ENCODE results near the gene NETO2. TPM values are rescaled to one million over a fixed set of nuclear protein-coding genes. Genes with fewer than 3 reads are reported as not detected.

Gene NETO2
- total and polyA plus RNA-seq, 2 of the 13 experiments (the other 11 are each of a cell fraction or from before 2014, with no cell fraction given), result 8.2 to 13.5 TPM

- in situ Hi-C loops (cut with HindIII; ENCODE audit: extremely low pct_ligation_motif_present, low pct_unique_long_range_greater_than_20kb), result no loop called here
- 0 out of 2 replicates have a peak, but pooled peaks have one; percentile 38 for TF ChIP-seq ZNF770 (CRISPR knock-in tag; IDR thresholded peaks at IDR 0.05)
- 0 out of 2 replicates have a peak, but pooled peaks have one; percentile 16 for TF ChIP-seq ZMYM3 (CRISPR knock-in tag; IDR thresholded peaks at IDR 0.05)
- TF ChIP-seq ZNF121 (CRISPR knock-in tag; IDR thresholded peaks at IDR 0.05), result peak; percentile 83; the same call in 1 of the 2 replicates
- no peak for TF ChIP-seq ZNF556 (CRISPR knock-in tag; IDR thresholded peaks at IDR 0.05; ENCODE audit: borderline replicate concordance)
- Histone ChIP-seq H3K4me1 (ENCODE audit: insufficient read depth, low read length) (peaks cover 12% of the 10 kb centered on the region), H4K20me1 (ENCODE audit: insufficient read depth, low read length) (no peaks in the 10 kb centered on the region), H2AFZ (ENCODE audit: low read length) (no peak overlapping the region), H3K9ac (ENCODE audit: insufficient read depth, low read depth, low read length) (no peak overlapping the region), H3K4me3 (replicated peaks in 1 of 3; ENCODE audit: insufficient read depth in 1 of 3, low read depth in 2 of 3, low read length in 3 of 3) (no peak overlapping the region), H3K36me3 (replicated peaks in 1 of 2; ENCODE audit: control insufficient read depth in 1 of 2, insufficient read depth in 2 of 2, low read length in 2 of 2) (no peaks in the 10 kb centered on the region), H3K27ac (ENCODE audit: extremely low read length, insufficient read depth, low read length) (no peak overlapping the region), H3K4me2 (ENCODE audit: low read depth, low read length) (no peak overlapping the region), H3K27me3 (ENCODE audit: control insufficient read depth in 1 of 2, insufficient read depth in 2 of 2, low read length in 2 of 2) (peaks cover 0 to 29% of the 10 kb centered on the region in 2 experiments; a peak in 2 of 5 replicates), H3K9me3 (ENCODE audit: low read length) (no peaks in the 10 kb centered on the region), H3K79me2 (ENCODE audit: insufficient read depth, low read length) (no peaks in the 10 kb centered on the region)
- no TSS peak for BruUV-seq (replicated peaks)
- FAIRE-seq (no peak), ATAC-seq (no peak), DNase-seq (ENCODE audit: low spot score) (no peak)
- 0% methylated on average over 2 of the region's 2 CpGs for WGBS (ENCODE audit: low lambda C conversion rate)
- ChIA-PET POLR2A (no interaction called here), CTCF (ENCODE audit: low intra/inter-chr PET ratio, low total read pairs) (no interaction called here)
- intact Hi-C loops (cut with micrococcal nuclease; ENCODE audit: unreplicated experiment), result no loop called here
These were observed 109.3 kb downstream of the NETO2 start for GRCh38 chr16:47034455-47034854.

- 0 out of 2 replicates have a peak, but pooled peaks cover 6% of the 10 kb centered on the region for H3K4me1 ChIP-seq (ENCODE audit: insufficient read depth, low read length)
- DNase-seq (ENCODE audit: low spot score) (no peak), ATAC-seq (no peak), FAIRE-seq (no peak)
- no peak overlapping the region for H3K9ac ChIP-seq (ENCODE audit: insufficient read depth, low read depth, low read length)
- no TSS peak for BruUV-seq (replicated peaks)
- no peak overlapping the region for H3K4me3 ChIP-seq (replicated peaks in 1 of 3; ENCODE audit: insufficient read depth in 1 of 3, low read depth in 2 of 3, low read length in 3 of 3)
- in situ Hi-C loops (cut with HindIII; ENCODE audit: extremely low pct_ligation_motif_present, low pct_unique_long_range_greater_than_20kb), result no loop called here
- H3K27me3 ChIP-seq (ENCODE audit: control insufficient read depth in 1 of 2, insufficient read depth in 2 of 2, low read length in 2 of 2), result peaks cover 0 to 27% of the 10 kb centered on the region in 2 experiments; a peak in 2 of 5 replicates
- 62% methylated on average over 3 of the region's 3 CpGs for WGBS (ENCODE audit: low lambda C conversion rate)
- no peaks in the 10 kb centered on the region for H3K36me3 ChIP-seq (replicated peaks in 1 of 2; ENCODE audit: control insufficient read depth in 1 of 2, insufficient read depth in 2 of 2, low read length in 2 of 2)
- no peak overlapping the region for H2AFZ ChIP-seq (ENCODE audit: low read length)
- no peaks in the 10 kb centered on the region for H3K79me2 ChIP-seq (ENCODE audit: insufficient read depth, low read length)
- CTCF ChIA-PET (ENCODE audit: low intra/inter-chr PET ratio, low total read pairs), result no interaction called here
- H4K20me1 ChIP-seq (ENCODE audit: insufficient read depth, low read length), result no peaks in the 10 kb centered on the region
- no peak overlapping the region for H3K4me2 ChIP-seq (ENCODE audit: low read depth, low read length)
- H3K9me3 ChIP-seq (ENCODE audit: low read length), result no peaks in the 10 kb centered on the region
- POLR2A ChIA-PET, result no interaction called here
- intact Hi-C loops (cut with micrococcal nuclease; ENCODE audit: unreplicated experiment), result no loop called here
- H3K27ac ChIP-seq (ENCODE audit: extremely low read length, insufficient read depth, low read length), result no peak overlapping the region
- TF ChIP-seq ZNF18 (CRISPR knock-in tag; IDR thresholded peaks at IDR 0.05; ENCODE audit: insufficient replicate concordance) (no peak), ZNF281 (CRISPR knock-in tag; IDR thresholded peaks at IDR 0.05; ENCODE audit: borderline replicate concordance) (no peak)
These were observed 110.6 kb downstream of the NETO2 start for GRCh38 chr16:47033176-47033575.

Data from HepG2 (cell line).